ENCODE results near the gene SH2D4B.

GRCh38 chr10:80506836-80507487 lies 30.7 kb upstream of the SH2D4B start:
- TF ChIP-seq, protein P1, sequence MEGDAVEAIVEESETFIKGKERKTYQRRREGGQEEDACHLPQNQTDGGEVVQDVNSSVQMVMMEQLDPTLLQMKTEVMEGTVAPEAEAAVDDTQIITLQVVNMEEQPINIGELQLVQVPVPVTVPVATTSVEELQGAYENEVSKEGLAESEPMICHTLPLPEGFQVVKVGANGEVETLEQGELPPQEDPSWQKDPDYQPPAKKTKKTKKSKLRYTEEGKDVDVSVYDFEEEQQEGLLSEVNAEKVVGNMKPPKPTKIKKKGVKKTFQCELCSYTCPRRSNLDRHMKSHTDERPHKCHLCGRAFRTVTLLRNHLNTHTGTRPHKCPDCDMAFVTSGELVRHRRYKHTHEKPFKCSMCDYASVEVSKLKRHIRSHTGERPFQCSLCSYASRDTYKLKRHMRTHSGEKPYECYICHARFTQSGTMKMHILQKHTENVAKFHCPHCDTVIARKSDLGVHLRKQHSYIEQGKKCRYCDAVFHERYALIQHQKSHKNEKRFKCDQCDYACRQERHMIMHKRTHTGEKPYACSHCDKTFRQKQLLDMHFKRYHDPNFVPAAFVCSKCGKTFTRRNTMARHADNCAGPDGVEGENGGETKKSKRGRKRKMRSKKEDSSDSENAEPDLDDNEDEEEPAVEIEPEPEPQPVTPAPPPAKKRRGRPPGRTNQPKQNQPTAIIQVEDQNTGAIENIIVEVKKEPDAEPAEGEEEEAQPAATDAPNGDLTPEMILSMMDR (IDR thresholded peaks at IDR 0.05), result no peak
- TF ChIP-seq REST (IDR thresholded peaks at IDR 0.05; ENCODE audit: insufficient read depth in 1 of 2, low read depth in 2 of 2, low read length in 1 of 2) (no peak), POLR2AphosphoS5 (IDR thresholded peaks at IDR 0.05; ENCODE audit: low read depth, low read length) (no peak), SIN3A (IDR thresholded peaks at IDR 0.05; ENCODE audit: borderline replicate concordance, insufficient read depth, low read depth, low read length) (no peak), TCF7L2 (IDR thresholded peaks at IDR 0.05; ENCODE audit: low read depth, low read length) (no peak)
